H1 (cell line): ENCODE data around the gene DENND2C. TPM values are rescaled to one million over a fixed set of nuclear protein-coding genes. Genes with fewer than 3 reads are reported as not detected.

Source experiments
- CTCF ChIA-PET: fragments of 300-600 bp; sonication (Branson Sonifier 250); formaldehyde crosslinking; loops from one replicate; lab custom pipeline; 2021; ENCODE audit not compliant: partially characterized antibody; lab: Charles Lee
- POLR2A ChIA-PET: fragments of 300-600 bp; sonication (Branson Sonifier 250); formaldehyde crosslinking; loops from one replicate; lab custom pipeline; 2021; ENCODE audit warnings: inconsistent platforms; ENCODE audit not compliant: partially characterized antibody; lab: Charles Lee
- DNase-seq, 2 experiments: peaks; one replicate each; pipeline versions ENCODE4 v3.0.0 to v3.0.0-alpha.2; 2010 to 2022; ENCODE audit warnings: low spot score in 2 of 2, low read depth in 1 of 2, mixed read lengths in 1 of 2
- FAIRE-seq: peaks from 2 replicates; lab custom pipeline; 2011; peaks lifted over from hg19 to GRCh38; lab: Jason Lieb, UNC
- H2AFZ ChIP-seq: 2 replicates; pipeline ENCODE4 v1.8.1; 2012; ENCODE audit warnings: low read length, inconsistent platforms
- H2AK5ac ChIP-seq: 2 replicates; pipeline ENCODE4 v1.6.1; 2013; ENCODE audit warnings: low read depth, low read length
- H2BK120ac ChIP-seq: replicated peaks from 2 replicates; pipeline ENCODE3; 2013; ENCODE audit warnings: low read depth, low read length, inconsistent platforms
- H2BK12ac ChIP-seq: 2 replicates; pipeline ENCODE4 v1.6.1; 2013; ENCODE audit warnings: low read depth, low read length
- H2BK15ac ChIP-seq: 2 replicates; pipeline ENCODE4 v1.6.1; 2013; ENCODE audit warnings: low read length
- H2BK20ac ChIP-seq: 2 replicates; pipeline ENCODE4 v1.6.1; 2013; ENCODE audit warnings: low read length
- H2BK5ac ChIP-seq: 2 replicates; pipeline ENCODE4 v1.6.1; 2013; ENCODE audit warnings: low read depth, low read length
- H3K14ac ChIP-seq: 2 replicates; pipeline ENCODE4 v1.6.1; 2013; ENCODE audit warnings: inconsistent platforms; ENCODE audit not compliant: insufficient read length
- H3K18ac ChIP-seq: 2 replicates; pipeline ENCODE4 v1.6.1; 2013; ENCODE audit warnings: low read length; ENCODE audit errors: extremely low read depth
- H3K23ac ChIP-seq: 2 replicates; pipeline ENCODE4 v1.6.1; 2013; ENCODE audit warnings: inconsistent platforms; ENCODE audit not compliant: insufficient read length
- H3K23me2 ChIP-seq: 2 replicates; pipeline ENCODE4 v1.6.1; 2013; ENCODE audit warnings: low read depth, low read length
- H3K27ac ChIP-seq: 2 replicates; pipeline ENCODE4 v1.6.1; 2011; ENCODE audit warnings: low read depth, low read length, inconsistent platforms
- H3K27me3 ChIP-seq, 4 experiments: replicated peaks in 1 of 4; 1 replicate in 1 of 4; 2 replicates in 3 of 4; pipeline versions ENCODE4 v1.6.1 to v1.8.1; 2011 to 2013; ENCODE audit warnings: low read length in 3 of 4, mild to moderate bottlenecking in 3 of 4, inconsistent platforms in 2 of 4, mixed read lengths in 2 of 4, moderate library complexity in 1 of 4; ENCODE audit not compliant: control insufficient read depth in 3 of 4, insufficient read depth in 3 of 4; ENCODE audit errors: extremely low read depth in 1 of 4
- H3K36me3 ChIP-seq, 4 experiments: 2 replicates each; pipeline versions ENCODE4 v1.6.1 to v1.8.1; 2011 to 2013; ENCODE audit warnings: mild to moderate bottlenecking in 4 of 4, low read length in 3 of 4, moderate library complexity in 2 of 4, control low read depth in 1 of 4, inconsistent platforms in 1 of 4; ENCODE audit not compliant: insufficient read depth in 4 of 4, control insufficient read depth in 2 of 4
- H3K4ac ChIP-seq: replicated peaks from 2 replicates; pipeline ENCODE3; 2013; ENCODE audit warnings: low read length, low read depth, mixed read lengths, inconsistent platforms; ENCODE audit not compliant: insufficient read length
- H3K4me1 ChIP-seq, 4 experiments: replicated peaks in 1 of 4; 1 replicate in 1 of 4; 2 replicates in 3 of 4; pipeline versions ENCODE4 v1.6.1 to v1.8.1; 2011 to 2013; ENCODE audit warnings: low read length in 3 of 4, inconsistent platforms in 2 of 4, mixed read lengths in 1 of 4; ENCODE audit not compliant: insufficient read depth in 4 of 4, control insufficient read depth in 3 of 4
- H3K4me2 ChIP-seq, 2 experiments: 2 replicates each; pipeline versions ENCODE4 v1.6.1 to v1.8.1; 2011 to 2013; ENCODE audit warnings: low read depth in 2 of 2, low read length in 2 of 2, control low read depth in 1 of 2, inconsistent platforms in 1 of 2, mild to moderate bottlenecking in 1 of 2; ENCODE audit not compliant: insufficient read depth in 1 of 2
- H3K4me3 ChIP-seq, 4 experiments: fragments of 200-600, 300-600 bp in 1 of 4; sonication (generic), shearing (Covaris generic), sonication (Bioruptor Twin) in 1 of 4; 2 replicates each; pipeline versions ENCODE4 v1.5.1 to v1.8.1; 2011 to 2016; ENCODE audit warnings: low read length in 4 of 4, low read depth in 3 of 4, control low read depth in 2 of 4, inconsistent platforms in 2 of 4, mild to moderate bottlenecking in 2 of 4, mixed read lengths in 1 of 4, moderate library complexity in 1 of 4; ENCODE audit not compliant: insufficient read depth in 2 of 4; ENCODE audit errors: extremely low read depth in 1 of 4
- H3K56ac ChIP-seq: replicated peaks from 2 replicates; pipeline ENCODE3; 2013; ENCODE audit warnings: low read depth, mild to moderate bottlenecking, mixed read lengths, low read length, inconsistent platforms; ENCODE audit not compliant: insufficient read length
- H3K79me1 ChIP-seq: 2 replicates; pipeline ENCODE4 v1.6.1; 2013; ENCODE audit warnings: low read depth, low read length, control low read depth
- H3K79me2 ChIP-seq, 2 experiments: 2 replicates each; pipeline versions ENCODE4 v1.6.1 to v1.8.1; 2012 to 2013; ENCODE audit warnings: low read length in 2 of 2, mild to moderate bottlenecking in 2 of 2, inconsistent platforms in 1 of 2; ENCODE audit not compliant: insufficient read depth in 2 of 2, control insufficient read depth in 1 of 2
- H3K9ac ChIP-seq, 4 experiments: replicated peaks in 1 of 4; 1 replicate in 1 of 4; 2 replicates in 3 of 4; pipeline versions ENCODE4 v1.6.1 to v1.8.1; 2011 to 2013; ENCODE audit warnings: low read depth in 3 of 4, low read length in 3 of 4, control low read depth in 2 of 4, mild to moderate bottlenecking in 2 of 4, moderate library complexity in 2 of 4, inconsistent platforms in 1 of 4; ENCODE audit errors: extremely low read depth in 1 of 4
- H3K9me3 ChIP-seq, 2 experiments: 2 replicates each; pipeline versions ENCODE4 v1.6.1 to v1.8.1; 2012 to 2013; ENCODE audit warnings: mild to moderate bottlenecking in 2 of 2, moderate library complexity in 2 of 2, control low read depth in 1 of 2, inconsistent platforms in 1 of 2, low read depth in 1 of 2, low read length in 1 of 2, mixed read lengths in 1 of 2; ENCODE audit not compliant: insufficient read depth in 2 of 2
- H4K20me1 ChIP-seq, 2 experiments: replicated peaks in 1 of 2; 2 replicates each; pipeline versions ENCODE3 to v1.8.1; 2011 to 2013; ENCODE audit warnings: inconsistent platforms in 2 of 2, low read length in 2 of 2, mild to moderate bottlenecking in 1 of 2; ENCODE audit not compliant: insufficient read depth in 2 of 2, control insufficient read depth in 1 of 2
- H4K5ac ChIP-seq: 2 replicates; pipeline ENCODE4 v1.6.1; 2013; ENCODE audit warnings: low read length, low read depth, mixed read lengths, inconsistent platforms; ENCODE audit not compliant: insufficient read length
- H4K8ac ChIP-seq: 2 replicates; pipeline ENCODE4 v1.8.0; 2013; ENCODE audit warnings: mild to moderate bottlenecking, moderate library complexity, low read length, inconsistent platforms; ENCODE audit not compliant: insufficient read depth; ENCODE audit errors: extremely low read depth
- H4K91ac ChIP-seq: replicated peaks from 2 replicates; pipeline ENCODE3; 2013; ENCODE audit warnings: low read length, mixed read lengths, inconsistent platforms; ENCODE audit not compliant: insufficient read length
- BACH1 ChIP-seq: IDR thresholded peaks from 2 replicates; pipeline ENCODE4 v1.6.1; 2012; ENCODE audit warnings: low read length, improper control_type of control experiment
- CHD1 ChIP-seq: IDR thresholded peaks from 2 replicates; pipeline ENCODE4 v1.6.1; 2012; ENCODE audit warnings: low read depth, low read length, improper control_type of control experiment
- CHD2 ChIP-seq: IDR thresholded peaks from 2 replicates; pipeline ENCODE4 v1.6.1; 2012; ENCODE audit warnings: low read length, improper control_type of control experiment
- CREB1 ChIP-seq: IDR thresholded peaks from 2 replicates; pipeline ENCODE4 v1.6.1; 2012; ENCODE audit warnings: inconsistent platforms
- CTBP2 ChIP-seq: IDR thresholded peaks from 2 replicates; pipeline ENCODE4 v1.7.0; 2011; ENCODE audit warnings: borderline replicate concordance, mild to moderate bottlenecking, moderate library complexity, mixed read lengths, low read length; ENCODE audit not compliant: insufficient read depth, insufficient read length
- EZH2 ChIP-seq: fragments of 200-600 bp; sonication (generic); IDR thresholded peaks from 2 replicates; pipeline ENCODE4 v1.7.1; 2012; ENCODE audit warnings: low read depth, mild to moderate bottlenecking, moderate library complexity, low read length, inconsistent platforms; ENCODE audit not compliant: severe bottlenecking
- GTF2F1 ChIP-seq: IDR thresholded peaks from 2 replicates; pipeline ENCODE4 v1.6.1; 2012; ENCODE audit warnings: low read depth, low read length, improper control_type of control experiment, borderline replicate concordance
- MAFK ChIP-seq: IDR thresholded peaks from 2 replicates; pipeline ENCODE4 v1.6.1; 2012; ENCODE audit warnings: low read depth, mild to moderate bottlenecking, improper control_type of control experiment, low read length
- RBBP5 ChIP-seq: IDR thresholded peaks from 2 replicates; pipeline ENCODE4 v1.7.1; 2012; ENCODE audit warnings: low read depth, mild to moderate bottlenecking, inconsistent platforms, low read length, moderate library complexity, borderline replicate concordance
- RFX5 ChIP-seq: IDR thresholded peaks from 2 replicates; pipeline ENCODE4 v1.6.1; 2011; ENCODE audit warnings: low read depth, low read length, improper control_type of control experiment, borderline replicate concordance
- SAP30 ChIP-seq: fragments of 300-600 bp; sonication (generic); IDR thresholded peaks from 2 replicates; pipeline ENCODE4 v1.7.1; 2012; ENCODE audit warnings: low read length, moderate library complexity, mild to moderate bottlenecking, inconsistent platforms; ENCODE audit not compliant: insufficient read depth, insufficient replicate concordance
- SIRT6 ChIP-seq: IDR thresholded peaks from one replicate; pipeline ENCODE4 v1.7.1; 2012; ENCODE audit warnings: low read length, inconsistent platforms
- TBP ChIP-seq: IDR thresholded peaks from 2 replicates; pipeline ENCODE4 v1.6.1; 2011; ENCODE audit warnings: low read depth, low read length, improper control_type of control experiment
- TCF12 ChIP-seq: IDR thresholded peaks from 2 replicates; pipeline ENCODE4 v1.6.1; 2011; ENCODE audit warnings: low read depth, mild to moderate bottlenecking, low read length
- WGBS, 2 experiments: shearing (Covaris generic) in 1 of 2; methylation state at CpG; one replicate each; pipeline versions ENCODE4 v1.1.6 to v1.1.7; 2013 to 2015; ENCODE audit warnings: low lambda C conversion rate in 2 of 2, mixed read lengths in 2 of 2, inconsistent platforms in 1 of 2, low coverage in 1 of 2, missing lambda C conversion rate in 1 of 2; ENCODE audit not compliant: insufficient replicate concordance in 2 of 2, insufficient coverage in 1 of 2, insufficient read length in 1 of 2; ENCODE audit errors: extremely low coverage in 1 of 2, missing lambda C conversion rate in 1 of 2; 5-methylcytosine and 5-hydroxymethylcytosine counted together
- polyA plus RNA-seq, 7 experiments: library from polyadenylated mRNA; depleted of rRNA in 3 of 7; stranded (reverse) in 5 of 7; unstranded in 2 of 7; fragments of >200 nt in 5 of 7; fragments of 200-250 nt in 2 of 7; gene quantifications; 1 replicate in 5 of 7; 2 replicates in 1 of 7; 4 replicates in 1 of 7; pipeline versions ENCODE4 v1.2.1 to v1.2.3, GENCODE V29; 2011 to 2013; ENCODE audit warnings: missing spikeins in 2 of 7, mixed read lengths in 2 of 7
- total RNA-seq: library from RNA; stranded (reverse); fragmentation: NEBNext Ultra II Directional; extraction: Animal tissue kit (Norgen Biotek cat#: 25700); gene quantifications from 2 replicates; pipeline ENCODE4 v1.2.1, GENCODE V29; 2021

The DENND2C gene
- total and polyA plus RNA-seq, 2 of the 8 experiments (the other 6 are each of a cell fraction or from before 2014, with no cell fraction given) = 1.8 to 5.5 TPM

DNA sequence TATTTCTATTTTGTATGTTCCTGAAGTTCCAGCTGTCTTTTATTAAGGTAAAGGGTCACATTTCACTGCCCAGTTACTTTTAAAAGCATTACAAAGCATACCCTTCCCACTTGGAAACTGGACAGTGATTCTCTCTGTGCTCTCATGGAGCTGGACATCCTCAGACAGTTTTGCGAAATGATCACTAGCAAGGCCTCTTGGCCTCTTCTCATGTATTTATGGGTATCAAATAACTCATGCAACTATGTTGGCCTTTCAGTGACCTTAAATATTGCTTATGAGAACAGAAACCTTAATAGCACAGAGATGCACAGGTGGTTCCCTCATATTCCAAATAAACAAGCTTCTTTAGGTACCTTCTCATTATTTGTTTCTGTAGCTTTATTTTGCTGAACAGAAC, 33.4 kb upstream of the DENND2C start:
- H3K79me2 ChIP-seq = no peaks in the 10 kb centered on the region
- H3K79me1 ChIP-seq = no peaks in the 10 kb centered on the region
- H3K27ac ChIP-seq = no peak overlapping the region
- DNase-seq (no peak), FAIRE-seq (no peak)
- no peaks in the 10 kb centered on the region for H3K9me3 ChIP-seq
- H3K9ac ChIP-seq = no peak overlapping the region
- no peak overlapping the region for H3K18ac ChIP-seq
- no peak for TF ChIP-seq MAFK
- no peak for TF ChIP-seq SIRT6
- no peak for TF ChIP-seq SAP30
- TF ChIP-seq GTF2F1 = no peak
- TF ChIP-seq CTBP2 = no peak
- TF ChIP-seq RFX5 = no peak
- TF ChIP-seq TCF12 = no peak
- no peak for TF ChIP-seq CREB1
- no peak for TF ChIP-seq EZH2
- TF ChIP-seq TBP = no peak
- TF ChIP-seq BACH1 = no peak
- no peak for TF ChIP-seq RBBP5
- no peak for TF ChIP-seq CHD2
- no peak for TF ChIP-seq CHD1
- no peak overlapping the region for H4K8ac ChIP-seq
- no peak overlapping the region for H3K14ac ChIP-seq
- no peak overlapping the region for H3K23ac ChIP-seq
- no peaks in the 10 kb centered on the region for H4K20me1 ChIP-seq
- H2BK20ac ChIP-seq = no peak overlapping the region
- ChIA-PET POLR2A (interaction anchor here (1.2 to 7.6 kb wide), 5 partner anchors 9 to 52 kb away, joined by 3 to 54 read pairs (median 3); partner anchors contain the start of gene NRAS), CTCF (interaction anchor here (0.6 to 1.0 kb wide), 2 partner anchors 34 to 91 kb away, joined by 3 to 4 read pairs; partner anchors contain the start of gene DENND2C)
- no peak overlapping the region for H3K56ac ChIP-seq
- H4K5ac ChIP-seq = no peak overlapping the region
- H2BK15ac ChIP-seq = no peak overlapping the region
- no peak overlapping the region for H2BK120ac ChIP-seq
- H3K4me1 ChIP-seq = no peaks in the 10 kb centered on the region
- no peak overlapping the region for H3K4me3 ChIP-seq
- no peaks in the 10 kb centered on the region for H3K23me2 ChIP-seq
- H4K91ac ChIP-seq = no peak overlapping the region
- H2AFZ ChIP-seq = no peak overlapping the region
- no peak overlapping the region for H3K4me2 ChIP-seq
- no peak overlapping the region for H2AK5ac ChIP-seq
- WGBS, 2 experiments = 89% methylated on average over 1 of the region's 1 CpG; no CpG with 5 or more reads in 1 of the 2 experiments
- no peak overlapping the region for H2BK12ac ChIP-seq
- H3K4ac ChIP-seq = no peak overlapping the region
- H2BK5ac ChIP-seq = no peak overlapping the region
- H3K27me3 ChIP-seq = no peaks in the 10 kb centered on the region
- peaks cover 0 to 23% (median 12%) of the 10 kb centered on the region in 4 experiments; a peak in 6 of 8 replicates for H3K36me3 ChIP-seq
